Fibroblast of skin of right quadriceps (primary cell): ENCODE data around the gene B4GALT1.

Experiments
- DNase-seq: peaks from one replicate; pipeline ENCODE4 v3.0.0-alpha.2; 2013

The B4GALT1 gene, protein sequence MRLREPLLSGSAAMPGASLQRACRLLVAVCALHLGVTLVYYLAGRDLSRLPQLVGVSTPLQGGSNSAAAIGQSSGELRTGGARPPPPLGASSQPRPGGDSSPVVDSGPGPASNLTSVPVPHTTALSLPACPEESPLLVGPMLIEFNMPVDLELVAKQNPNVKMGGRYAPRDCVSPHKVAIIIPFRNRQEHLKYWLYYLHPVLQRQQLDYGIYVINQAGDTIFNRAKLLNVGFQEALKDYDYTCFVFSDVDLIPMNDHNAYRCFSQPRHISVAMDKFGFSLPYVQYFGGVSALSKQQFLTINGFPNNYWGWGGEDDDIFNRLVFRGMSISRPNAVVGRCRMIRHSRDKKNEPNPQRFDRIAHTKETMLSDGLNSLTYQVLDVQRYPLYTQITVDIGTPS

DNA sequence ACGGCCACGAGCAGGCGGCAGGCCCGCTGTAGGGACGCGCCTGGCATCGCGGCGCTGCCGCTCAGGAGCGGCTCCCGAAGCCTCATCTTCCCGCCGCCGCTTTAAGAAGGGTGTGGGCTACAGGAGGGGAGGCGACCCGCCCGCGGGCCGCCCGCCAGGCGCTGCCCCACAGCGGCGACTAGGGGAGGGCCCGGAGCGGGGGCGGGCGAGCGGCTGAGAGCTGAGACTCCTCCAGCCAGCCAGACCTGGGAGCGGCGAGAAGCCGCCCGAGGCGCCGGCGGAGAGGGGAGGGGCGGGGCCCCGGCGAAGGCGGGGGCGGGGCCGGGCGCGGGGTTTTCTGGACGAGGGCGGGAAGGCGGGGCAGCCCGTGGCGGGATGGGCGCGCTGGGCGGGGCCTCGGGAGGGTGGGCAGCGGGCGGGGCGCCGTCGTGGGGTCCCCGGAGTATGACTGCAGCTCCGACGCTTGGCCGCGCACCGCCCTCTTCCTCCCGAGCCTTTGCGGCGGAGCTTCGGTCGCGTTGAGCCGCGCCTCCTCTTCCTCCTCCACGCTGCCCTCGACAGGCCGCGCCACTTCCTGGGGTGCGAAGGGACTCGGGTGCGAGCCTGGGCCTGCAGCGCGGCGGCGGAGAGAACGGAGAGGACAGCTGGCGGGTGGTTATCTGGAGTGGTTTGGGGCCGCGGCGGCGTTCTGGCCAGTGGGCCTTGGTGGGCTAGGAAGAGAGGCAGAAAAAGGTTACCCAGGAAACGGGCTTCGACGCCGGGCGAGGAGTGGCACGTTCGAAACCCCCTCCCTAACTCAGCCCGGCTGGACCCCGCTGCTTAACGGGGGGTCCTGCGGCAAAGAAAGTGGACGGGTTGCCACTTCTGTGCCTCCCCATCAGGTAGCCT lies at the start of gene B4GALT1:
B4GALT1 (minus strand) TSS at position 253 of the 888 bp plus-strand sequence; CDS start at position 86, 167 bp downstream.
- peak; percentile 96 for DNase-seq

DNA sequence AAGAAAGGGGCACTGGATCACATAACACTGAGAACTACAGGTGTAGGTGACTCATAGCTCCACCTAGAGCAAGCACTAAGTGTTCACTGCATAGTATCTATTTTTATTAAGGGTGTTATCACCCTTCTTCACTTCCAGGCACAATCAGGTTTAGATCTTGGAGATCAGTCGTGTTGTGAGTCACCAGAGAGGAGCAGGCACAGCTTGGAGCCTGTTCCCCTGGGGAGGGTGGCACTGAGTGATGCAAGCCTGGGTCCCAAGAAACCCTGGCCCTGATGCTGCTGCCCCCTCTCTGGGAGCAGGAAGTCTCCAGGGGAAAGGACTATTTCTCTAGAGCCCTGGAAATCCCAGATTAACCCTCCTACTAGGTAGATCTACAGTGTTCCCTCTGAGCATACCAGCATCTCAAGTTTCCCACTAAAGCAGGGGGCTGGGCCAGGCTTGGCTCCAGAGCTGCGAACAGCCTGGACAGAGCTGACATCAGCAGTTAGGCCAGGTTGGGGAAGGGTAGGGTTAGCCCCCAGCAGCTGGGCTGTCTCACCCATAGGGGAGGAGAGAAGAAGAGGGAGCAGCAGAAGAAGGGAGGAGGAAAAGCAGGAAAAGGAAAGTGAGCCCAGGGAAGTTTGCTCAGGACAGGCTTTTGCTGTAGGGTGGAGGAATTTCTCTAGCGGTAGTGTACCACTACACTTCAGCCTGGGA lies 44.7 kb upstream of the B4GALT1 start:
- peak; percentile 25 for DNase-seq

DNA sequence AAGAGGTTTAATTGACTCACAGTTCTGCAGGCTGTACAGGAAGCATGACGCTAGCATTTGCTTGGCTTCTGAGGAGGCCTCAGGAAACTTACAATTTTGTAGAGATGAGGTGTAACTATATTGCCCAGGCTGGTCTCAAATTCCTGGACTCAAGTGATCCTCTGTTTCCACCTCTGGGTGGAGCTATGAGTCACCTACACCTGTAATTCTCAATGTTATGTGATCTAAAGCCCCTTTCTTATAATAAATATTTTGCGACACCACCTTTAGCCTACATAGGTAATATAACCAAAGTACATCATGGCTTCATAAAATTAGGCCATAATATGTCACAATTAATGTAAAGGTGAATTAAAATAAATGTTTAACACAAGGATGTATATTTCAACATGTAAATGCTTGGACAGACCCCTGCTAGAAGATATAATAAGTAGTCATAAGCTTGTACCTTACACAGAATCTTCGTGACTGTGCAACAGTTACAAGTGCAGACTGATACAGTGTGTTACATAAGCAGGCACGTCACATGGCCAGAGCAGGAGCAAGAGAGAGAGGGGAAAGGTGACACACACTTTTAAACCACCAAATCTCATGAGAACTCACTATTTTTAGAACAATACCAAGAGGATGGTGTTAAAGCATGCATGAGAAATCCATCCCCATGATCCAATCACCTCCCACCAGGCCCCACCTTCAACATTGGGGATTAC lies 43.0 kb upstream of the B4GALT1 start:
- no peak for DNase-seq

DNA sequence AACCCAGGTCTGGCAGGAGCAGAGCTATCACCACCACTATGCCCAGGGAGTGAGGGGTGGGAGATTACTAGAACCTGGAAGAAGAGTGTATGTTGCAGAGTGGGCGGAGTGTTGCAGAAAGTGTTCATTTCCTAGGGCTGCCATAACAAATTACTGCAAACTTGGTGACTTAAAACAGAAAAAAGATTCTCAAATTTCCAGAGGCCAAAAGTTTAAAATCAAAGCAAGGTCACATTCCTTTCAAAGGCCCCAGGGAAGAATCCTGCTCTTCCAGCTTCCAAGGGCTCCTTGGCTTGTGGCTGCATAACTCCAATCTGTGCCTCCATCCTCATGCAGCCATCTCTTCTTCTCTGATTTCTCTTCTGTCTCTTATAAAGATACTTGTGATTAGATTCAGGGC lies 42.3 kb upstream of the B4GALT1 start:
- no peak for DNase-seq

DNA sequence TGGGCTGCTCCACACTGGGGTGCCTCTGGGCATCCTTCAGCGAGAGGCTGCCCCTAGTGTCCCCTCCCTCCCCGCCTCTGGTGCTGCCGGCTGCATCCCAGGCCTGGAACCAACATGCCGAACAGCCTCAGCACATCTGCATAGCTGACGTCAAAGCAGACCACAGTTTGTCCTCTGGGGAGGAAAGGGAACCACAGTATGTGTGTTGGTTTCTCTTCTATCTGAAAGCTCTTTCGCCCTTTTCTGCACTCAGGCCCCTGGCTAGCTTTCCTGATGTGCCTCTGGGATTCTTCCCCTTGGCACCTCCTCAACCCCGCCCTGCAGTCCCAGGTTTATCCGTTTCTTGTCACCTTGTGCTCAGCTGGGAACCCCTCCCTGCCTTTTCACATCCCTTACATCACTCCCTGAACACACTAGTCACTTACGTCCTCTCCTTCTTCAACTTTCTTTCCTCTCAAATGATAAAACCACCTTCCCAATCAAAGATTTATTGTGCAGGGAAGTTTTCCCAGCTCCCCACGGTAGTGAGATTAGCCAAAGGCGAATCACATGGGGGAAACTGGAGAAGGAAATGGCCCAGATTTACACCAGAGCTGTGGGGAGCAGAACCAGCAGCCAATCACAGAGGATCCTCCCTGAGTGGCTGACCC lies 35.5 kb upstream of the B4GALT1 start:
- peak; percentile 80 for DNase-seq

DNA sequence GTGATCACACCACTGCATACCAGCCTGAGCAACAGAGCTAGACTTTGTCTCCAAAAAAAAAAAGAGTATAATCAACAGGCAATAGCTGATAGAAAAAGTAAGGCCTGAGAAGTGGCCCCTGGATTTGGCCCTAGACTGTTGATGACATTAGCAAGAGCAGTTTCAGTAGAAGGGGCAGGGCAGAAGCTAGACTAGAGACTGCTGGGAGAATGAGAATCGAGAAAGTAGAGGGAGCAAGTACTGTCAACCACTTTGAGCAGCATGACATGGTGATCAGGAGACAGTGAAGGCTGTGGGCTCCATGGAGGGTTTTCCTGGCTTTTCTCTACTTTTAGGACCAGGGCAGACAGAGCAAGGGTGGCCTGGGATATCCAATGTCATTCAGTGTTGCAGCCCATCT lies 34.9 kb upstream of the B4GALT1 start:
- DNase-seq = no peak

DNA sequence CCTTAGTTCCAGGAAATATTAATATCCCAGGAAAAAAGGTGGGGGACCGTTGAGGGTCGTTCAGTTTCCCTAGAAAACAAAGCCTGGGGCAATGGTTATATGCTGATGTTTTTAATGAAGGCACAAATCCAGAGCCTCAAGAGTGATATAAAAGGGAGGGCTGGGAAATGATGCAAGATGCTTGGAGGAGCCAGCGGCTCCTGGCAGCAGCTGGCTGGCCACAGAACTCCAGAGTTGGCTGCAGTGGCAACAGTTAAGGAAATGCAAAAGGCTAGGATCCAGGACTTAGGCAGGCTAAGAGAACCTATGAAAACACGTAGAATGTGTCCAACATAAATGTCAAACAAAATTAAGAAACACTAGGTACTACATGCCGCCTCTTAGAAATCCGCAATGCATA lies 31.0 kb upstream of the B4GALT1 start:
- DNase-seq = peak; percentile 46

DNA sequence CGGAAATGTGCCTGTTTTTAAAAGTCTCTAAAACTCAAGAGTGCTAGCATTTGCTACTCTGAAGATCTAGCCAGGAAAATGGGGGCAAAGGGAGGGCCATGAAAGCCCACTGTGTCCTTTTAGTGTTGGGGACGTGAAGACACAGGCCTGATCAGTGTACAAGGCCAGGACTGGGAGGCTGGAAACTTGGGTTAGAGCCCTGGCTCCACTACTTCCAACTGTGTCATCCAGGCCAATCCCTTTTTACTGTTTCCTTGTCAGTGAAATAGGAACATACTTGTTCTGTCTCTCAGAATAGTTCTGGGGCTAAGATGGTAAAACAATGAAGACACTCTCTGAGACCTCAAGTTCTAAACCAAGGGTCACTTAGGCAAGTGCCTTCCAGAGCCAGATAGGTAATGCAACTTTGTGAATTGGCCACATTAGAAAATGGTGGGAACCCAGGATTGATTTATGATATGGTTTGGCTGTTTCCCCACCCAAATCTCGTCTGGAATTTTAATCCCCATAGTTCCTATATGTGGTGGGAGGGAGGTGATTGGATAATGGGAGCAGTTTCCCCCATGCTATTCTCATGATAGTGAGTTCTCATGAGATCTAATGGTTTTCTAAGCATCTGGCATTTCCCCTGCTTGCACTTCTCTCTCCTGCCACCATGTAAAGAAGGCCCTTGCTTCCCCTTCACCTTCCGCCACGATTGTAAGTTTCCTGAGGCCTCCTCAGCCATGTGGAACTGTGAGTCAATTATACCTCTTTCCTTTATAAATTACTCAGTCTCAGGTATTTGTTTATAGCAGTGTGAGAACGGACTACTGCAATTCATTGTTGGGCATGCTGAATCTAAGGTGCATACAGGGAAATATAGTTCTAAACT lies 30.4 kb upstream of the B4GALT1 start:
- peak; percentile 42 for DNase-seq

DNA sequence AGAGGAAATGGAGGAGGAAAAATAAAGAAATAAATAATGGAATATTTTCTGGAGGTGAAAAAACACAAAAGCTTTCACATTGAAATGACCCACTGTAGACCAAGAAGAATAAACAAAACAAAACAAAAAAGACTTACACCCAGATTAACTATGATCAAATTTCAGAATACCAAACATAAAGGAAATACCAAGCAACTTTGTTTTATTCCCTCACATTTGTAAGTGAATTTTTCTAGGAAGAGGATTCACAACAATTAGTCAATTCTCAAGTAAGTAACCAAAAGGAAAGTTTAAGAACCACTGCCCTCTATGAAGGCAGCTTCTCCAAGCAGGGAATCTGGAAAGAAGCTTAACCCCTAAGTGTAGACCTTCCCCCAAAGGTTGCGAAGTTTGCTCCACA lies 29.6 kb upstream of the B4GALT1 start:
- DNase-seq = peak; percentile 20

DNA sequence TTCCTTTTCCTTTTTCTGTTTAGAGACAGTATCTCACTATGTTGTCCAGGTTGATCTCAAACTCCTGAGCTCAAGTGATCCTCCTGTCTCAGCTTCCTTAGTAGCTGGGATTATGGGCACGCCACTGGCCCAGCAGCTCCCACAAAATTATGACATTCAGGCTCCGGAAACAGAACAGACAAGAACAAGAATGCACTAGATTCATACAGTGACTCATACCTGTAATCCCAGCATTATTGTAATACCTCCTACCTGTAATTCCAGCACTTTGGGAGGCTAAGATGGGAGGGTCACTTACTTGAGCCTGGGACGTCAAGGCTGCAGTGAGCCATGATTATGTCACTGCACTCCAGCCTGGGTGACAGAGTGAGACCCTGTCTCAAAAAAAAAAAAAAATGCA lies 26.7 kb upstream of the B4GALT1 start:
- DNase-seq = no peak

DNA sequence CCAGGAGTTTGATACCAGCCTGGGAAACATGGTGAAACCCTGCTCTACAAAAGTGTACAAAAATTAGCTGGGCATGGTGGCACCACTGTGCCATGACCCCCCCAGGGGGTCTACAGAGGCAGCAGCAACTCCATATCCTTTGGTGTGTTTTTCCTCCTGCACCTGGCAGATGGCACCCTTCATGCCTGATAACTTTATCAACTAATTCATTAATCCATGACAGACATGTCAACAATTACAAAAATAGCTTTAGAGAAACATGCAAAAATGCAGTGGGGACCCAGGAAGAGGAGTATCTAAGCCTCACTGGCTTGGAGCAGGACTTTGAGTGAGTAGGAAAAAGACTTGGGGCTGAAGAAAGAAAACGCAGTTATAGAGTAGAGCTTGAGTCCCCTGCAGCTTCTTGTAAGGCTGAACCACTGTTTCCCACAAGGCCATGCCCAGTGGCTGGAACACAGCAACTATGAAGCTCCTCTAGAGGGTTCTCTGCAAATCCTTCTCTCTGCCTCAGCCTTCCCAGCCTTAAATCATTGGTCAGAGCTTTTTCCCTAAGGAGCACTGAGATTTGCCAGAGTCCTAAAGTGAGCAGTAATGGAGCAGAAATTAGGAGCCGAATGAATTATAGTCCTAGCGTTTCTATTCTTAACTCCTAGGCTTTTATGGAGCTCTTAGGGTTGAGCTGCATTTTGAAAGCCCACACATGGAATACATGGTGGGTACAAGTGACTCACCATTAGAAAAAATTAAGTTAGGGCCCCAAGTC lies 25.5 kb upstream of the B4GALT1 start:
- peak; percentile 82 for DNase-seq

DNA sequence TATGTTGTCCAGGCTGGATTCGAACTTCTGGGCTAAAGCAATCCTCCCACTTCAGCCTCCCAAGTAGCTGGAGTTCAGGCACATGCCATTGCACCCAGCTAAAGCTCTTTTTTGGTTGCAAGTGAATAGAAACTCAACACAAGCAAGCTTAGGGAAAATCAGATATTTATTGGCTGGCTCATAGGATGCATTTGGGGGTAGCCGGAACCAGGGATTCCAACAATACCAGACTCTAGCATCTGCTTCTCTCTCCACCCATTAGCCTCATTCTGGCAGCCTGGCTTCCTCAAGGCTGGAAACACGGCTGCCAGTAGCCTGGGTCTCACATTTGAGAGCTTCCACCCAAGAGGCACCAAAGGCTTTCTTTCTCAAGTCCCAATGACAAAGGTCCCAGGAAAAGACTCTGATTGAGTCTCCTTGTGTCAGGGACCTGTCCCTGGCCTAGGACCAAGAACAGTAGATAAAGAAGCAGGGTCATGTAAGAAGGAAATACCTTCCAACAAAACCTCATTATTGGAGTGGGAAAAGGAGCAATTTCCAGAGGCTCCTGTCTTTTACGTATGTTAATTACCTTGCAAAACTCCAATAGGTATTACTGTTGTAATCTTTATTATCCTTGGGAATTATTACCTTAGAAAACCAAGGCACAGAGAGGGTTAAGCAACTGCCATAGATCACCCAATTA lies 23.0 kb upstream of the B4GALT1 start:
- peak; percentile 24 for DNase-seq

DNA sequence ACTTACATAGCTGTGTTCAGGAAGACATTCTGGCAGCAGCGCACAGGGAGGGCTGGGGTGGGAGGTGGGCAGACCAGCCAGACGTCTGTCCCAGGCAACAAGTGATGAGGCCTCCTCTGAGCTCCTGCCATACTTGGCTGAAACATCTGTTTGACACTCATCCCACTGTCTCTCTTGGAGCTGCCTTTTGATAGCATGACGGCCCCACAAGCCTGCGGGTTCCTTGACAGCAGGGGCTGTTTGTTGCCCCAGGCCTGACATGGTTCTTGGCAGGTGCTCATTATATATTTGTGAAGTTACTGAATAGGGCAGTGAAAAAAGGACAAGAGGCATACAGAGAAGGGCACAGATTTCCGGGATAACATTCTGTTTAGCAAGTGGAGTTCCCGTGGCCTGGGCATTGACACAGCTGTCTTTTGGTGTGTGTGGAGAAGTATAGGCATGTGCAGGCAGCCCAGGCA lies 22.2 kb upstream of the B4GALT1 start:
- DNase-seq = peak; percentile 19

DNA sequence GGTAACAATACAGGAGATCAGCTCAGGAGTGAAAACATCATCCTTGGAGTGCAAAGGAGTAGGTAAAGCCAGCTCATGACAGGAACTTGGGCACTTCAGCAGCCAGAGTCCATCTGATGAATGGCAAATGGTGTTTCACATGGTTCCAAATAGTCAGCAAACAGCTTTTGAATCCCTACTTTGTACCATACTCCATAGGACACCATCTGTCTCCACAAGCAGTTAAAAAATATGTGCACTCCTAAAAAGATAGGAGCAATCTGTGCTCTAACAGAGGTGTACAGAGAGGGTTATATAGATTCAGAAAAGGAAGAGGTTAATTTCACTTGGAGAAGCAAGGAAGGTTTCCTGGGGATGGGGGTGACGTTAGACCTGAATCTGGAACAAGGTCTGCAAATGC lies 21.6 kb upstream of the B4GALT1 start:
- DNase-seq = no peak

DNA sequence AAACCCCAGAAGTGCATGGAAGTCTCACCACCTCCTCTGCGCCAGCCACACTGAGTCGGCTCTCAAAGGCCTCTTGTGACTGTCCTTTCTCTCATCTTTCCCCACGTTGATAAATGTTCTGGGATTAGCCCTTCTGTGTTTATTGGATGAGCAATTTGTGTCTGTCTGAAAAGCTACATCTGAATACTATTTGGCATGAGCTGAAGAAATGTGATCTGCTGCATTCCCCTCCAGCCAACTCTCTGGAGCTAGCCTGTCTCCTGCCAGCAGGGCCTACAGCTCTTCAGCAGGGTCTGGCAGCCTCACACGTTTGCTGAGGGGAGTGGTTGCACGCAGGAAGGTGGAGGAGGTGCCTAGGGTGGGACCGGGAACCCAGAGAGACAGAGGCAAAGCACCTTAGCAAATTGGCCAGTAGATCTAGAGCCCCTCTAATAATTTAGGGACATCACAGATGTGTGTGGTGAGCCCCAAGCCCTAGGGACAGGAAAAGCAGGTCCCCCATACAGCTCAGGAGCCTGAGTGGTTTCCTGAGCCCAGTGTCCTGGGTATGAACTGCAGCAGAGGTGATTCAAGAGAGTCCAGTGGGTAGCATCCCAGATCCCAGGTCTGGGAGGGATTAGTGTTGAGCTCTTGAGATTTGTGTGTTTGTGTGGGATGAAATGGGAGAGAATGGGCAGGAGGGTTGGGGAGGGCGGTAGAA lies 20.5 kb upstream of the B4GALT1 start:
- DNase-seq = peak; percentile 86

DNA sequence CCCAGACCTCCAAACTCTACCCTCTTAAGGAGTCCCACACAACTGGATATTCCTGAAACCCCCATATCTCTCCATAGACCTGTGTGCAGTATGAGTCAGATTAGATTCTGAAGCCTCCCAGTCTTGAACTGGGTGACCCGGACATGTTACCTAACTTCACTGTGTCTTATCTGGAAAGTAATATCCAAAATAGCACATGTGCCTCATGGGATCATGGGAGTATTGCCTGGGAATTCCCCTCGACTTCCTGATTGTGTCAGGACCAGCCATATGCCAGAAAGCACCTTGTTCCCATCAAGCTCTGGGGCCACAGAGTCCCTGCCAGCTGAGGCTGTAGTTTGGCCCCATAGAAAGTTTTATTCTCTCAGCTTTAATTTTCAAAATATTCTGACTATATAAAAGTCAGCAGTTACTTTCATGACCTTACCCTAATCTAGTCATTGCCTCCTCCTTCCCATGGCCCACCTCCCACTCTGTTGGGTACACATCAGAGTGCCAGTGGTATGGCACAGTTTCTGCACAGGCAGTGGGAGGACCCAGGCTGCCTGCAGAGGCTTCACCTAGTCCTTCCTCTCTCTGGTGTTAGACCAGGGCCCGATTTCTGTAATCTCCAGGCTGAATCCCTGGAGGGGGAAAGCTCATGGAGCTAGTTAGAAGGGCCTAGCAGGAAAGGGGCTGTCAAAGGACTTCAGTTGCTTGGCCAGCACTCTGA lies 19.5 kb upstream of the B4GALT1 start:
- no peak for DNase-seq

DNA sequence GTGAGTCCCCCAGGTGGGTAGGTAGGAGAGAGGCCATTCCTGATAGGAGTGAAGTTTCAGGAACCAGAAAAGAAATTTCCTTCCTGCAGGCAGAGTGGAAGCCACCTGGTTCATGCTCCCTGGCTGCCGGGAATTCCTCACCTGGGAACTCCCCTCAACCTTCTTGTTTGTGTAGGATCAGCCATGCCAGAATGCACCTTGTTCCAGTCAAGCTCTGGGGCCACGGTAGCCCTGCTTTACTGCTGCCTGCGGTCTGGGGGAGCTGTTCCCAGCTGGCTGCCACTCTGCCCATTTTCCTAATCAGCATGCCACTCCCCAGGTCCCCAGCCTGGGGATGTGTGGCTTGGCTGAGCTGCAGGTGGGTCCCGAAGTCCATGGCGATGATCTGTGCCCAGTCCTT lies 18.7 kb upstream of the B4GALT1 start:
- no peak for DNase-seq

DNA sequence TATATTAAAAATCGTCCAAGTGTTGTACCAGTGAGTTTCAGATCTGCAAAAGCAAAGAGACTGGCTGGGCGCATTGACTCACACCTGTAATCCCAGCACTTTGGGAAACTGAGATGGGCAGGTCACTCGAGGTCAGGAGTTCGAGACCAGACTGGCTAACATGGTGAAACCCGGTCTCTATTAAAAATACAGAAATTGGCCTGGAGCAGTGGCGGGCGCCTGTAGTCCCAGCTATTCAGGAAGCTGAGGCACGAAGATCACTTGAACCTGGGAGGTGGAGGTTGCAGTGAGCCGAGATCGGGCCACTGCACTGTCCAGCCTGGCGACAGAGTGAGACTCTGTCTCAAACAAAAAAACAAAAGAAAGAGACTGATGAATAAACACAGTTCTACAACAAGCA lies 18.3 kb upstream of the B4GALT1 start:
- no peak for DNase-seq
